ENCODE results near the gene CEACAM16. TPM values are rescaled to one million over a fixed set of nuclear protein-coding genes. Genes with fewer than 3 reads are reported as not detected.
"Not testable (repeated sequence)": the region's sequence is repeated elsewhere in the genome, so short reads cannot be mapped to it uniquely, and the experiment has no call there.

Gene CEACAM16
- polyA plus RNA-seq, 1 experiment: not detected

DNA sequence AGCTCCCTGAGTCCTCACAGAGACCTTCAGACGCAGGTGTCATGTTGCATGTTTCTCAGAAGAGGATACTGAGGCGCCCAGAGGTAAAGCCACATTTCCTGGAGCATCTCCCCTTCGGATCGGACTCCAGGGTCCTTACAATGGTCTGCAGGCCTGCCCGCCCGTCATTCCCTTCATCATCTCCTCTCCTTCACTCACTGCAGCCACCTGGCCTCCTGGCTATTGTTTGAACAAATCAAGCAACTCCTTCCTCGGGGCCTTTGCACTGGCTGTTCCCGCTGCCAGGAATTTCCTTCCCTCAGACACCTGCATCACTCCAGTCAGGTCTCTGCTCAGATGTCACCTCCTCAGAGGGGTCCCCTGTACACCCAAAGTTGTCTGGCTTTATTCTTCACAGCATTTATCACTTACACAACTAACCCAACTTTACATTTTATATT is 20.3 kb downstream of the CEACAM16 start:
- H3K9me3 ChIP-seq (ENCODE audit: control insufficient read depth, insufficient read depth, low read length): peaks cover 8% of the 10 kb centered on the region
- DNase-seq (ENCODE audit: low read depth, low spot score): no peak
- TF ChIP-seq, protein P1, sequence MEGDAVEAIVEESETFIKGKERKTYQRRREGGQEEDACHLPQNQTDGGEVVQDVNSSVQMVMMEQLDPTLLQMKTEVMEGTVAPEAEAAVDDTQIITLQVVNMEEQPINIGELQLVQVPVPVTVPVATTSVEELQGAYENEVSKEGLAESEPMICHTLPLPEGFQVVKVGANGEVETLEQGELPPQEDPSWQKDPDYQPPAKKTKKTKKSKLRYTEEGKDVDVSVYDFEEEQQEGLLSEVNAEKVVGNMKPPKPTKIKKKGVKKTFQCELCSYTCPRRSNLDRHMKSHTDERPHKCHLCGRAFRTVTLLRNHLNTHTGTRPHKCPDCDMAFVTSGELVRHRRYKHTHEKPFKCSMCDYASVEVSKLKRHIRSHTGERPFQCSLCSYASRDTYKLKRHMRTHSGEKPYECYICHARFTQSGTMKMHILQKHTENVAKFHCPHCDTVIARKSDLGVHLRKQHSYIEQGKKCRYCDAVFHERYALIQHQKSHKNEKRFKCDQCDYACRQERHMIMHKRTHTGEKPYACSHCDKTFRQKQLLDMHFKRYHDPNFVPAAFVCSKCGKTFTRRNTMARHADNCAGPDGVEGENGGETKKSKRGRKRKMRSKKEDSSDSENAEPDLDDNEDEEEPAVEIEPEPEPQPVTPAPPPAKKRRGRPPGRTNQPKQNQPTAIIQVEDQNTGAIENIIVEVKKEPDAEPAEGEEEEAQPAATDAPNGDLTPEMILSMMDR (IDR thresholded peaks at IDR 0.05; ENCODE audit: low read depth, low read length): no peak
- POLR2A ChIA-PET: no interaction called here
- H3K27ac ChIP-seq (ENCODE audit: low read depth, low read length): no peak overlapping the region
- no peak overlapping the region for H3K4me3 ChIP-seq (ENCODE audit: low read depth, low read length)
- CTCF ChIA-PET: interaction anchor here (3.1 to 8.1 kb wide), 2 partner anchors 53 to 127 kb away, joined by 22 to 294 read pairs; partner anchors contain the start of gene NECTIN2
- no peaks in the 10 kb centered on the region for H3K27me3 ChIP-seq (ENCODE audit: control insufficient read depth, insufficient read depth, low read length)

DNA sequence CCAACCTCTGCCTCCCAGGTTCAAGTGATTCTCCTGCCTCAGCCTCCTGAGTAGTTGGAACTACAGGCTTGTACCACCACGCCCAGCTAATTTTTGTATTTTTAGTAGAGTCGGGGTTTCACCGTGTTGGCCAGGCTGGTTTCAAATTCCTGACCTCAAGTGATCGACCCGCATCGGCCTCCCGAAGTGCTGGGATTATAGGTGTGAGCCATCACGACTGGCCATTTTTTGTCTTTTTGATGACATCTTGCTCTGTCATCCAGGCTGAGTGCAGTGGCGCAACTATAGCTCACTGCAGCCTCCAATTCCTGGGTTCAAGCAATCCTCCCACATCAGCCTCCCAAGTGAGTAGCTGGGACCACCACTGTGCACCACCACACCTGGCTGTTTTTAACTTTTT is 21.4 kb downstream of the CEACAM16 start:
- not testable (repeated sequence) for H3K9me3 ChIP-seq (ENCODE audit: control insufficient read depth, insufficient read depth, low read length); DNase-seq (ENCODE audit: low read depth, low spot score); H3K27ac ChIP-seq (ENCODE audit: low read depth, low read length); H3K27me3 ChIP-seq (ENCODE audit: control insufficient read depth, insufficient read depth, low read length); H3K4me3 ChIP-seq (ENCODE audit: low read depth, low read length)
- ChIA-PET CTCF (interaction anchor here (1.3 to 8.1 kb wide), 3 partner anchors 52 to 150 kb away, joined by 5 to 294 read pairs (median 12); no protein-coding TSS in a partner anchor), POLR2A (interaction anchor here (0.6 to 0.7 kb wide), 2 partner anchors 57 to 322 kb away, joined by 3 to 5 read pairs; no protein-coding TSS in a partner anchor)

DNA sequence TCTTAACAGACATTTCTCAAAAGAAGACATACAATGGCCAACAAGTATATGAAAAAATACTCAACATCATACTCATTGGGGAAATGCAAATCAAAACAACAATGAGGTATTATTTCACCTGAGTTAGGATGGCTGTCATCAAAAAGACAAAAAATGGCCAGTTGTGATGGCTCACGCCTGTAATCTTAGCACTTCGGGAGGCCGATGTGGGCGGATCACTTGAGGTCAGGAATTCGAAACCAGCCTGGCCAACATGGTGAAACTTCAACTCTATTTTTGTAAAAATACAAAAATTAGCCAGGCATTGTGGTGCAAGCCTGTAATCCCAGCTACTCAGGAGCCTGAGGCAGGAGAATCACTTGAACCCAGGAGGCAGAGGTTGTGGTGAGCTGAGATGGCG is 22.0 kb downstream of the CEACAM16 start:
- Histone ChIP-seq H3K9me3 (ENCODE audit: control insufficient read depth, insufficient read depth, low read length) (no peaks in the 10 kb centered on the region; the same call in 1 of the 2 replicates), H3K27ac (ENCODE audit: low read depth, low read length) (no peak overlapping the region), H3K4me3 (ENCODE audit: low read depth, low read length) (no peak overlapping the region), H3K27me3 (ENCODE audit: control insufficient read depth, insufficient read depth, low read length) (no peaks in the 10 kb centered on the region)
- no peak for DNase-seq (ENCODE audit: low read depth, low spot score)
- TF ChIP-seq, protein P1 (IDR thresholded peaks at IDR 0.05; ENCODE audit: low read depth, low read length): no peak
- ChIA-PET CTCF (interaction anchor here (1.3 to 8.1 kb wide), 4 partner anchors 51 to 150 kb away, joined by 5 to 294 read pairs (median 12); no protein-coding TSS in a partner anchor), POLR2A (interaction anchor here (0.7 to 1.2 kb wide), 2 partner anchors 32 to 58 kb away, joined by 3 to 5 read pairs; no protein-coding TSS in a partner anchor)

DNA sequence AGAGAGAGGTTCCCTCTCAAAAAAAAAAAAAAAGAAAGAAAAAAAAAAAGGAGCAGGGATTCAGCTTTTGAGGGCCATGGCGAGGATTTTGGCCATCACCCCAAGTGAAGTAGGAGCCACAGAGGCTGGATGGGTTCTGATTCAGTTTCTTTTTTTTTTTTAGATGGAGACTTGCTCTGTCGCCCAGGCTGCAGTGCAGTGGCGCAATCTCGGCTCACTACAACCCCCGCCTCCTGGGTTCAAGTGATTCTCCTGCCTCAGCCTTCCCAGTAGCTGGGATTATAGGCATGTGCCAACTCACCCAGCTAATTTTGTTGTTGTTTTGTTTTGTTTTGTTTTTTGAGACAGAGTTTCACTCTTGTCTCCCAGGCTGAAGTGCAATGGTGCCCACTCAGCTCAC is 22.4 kb downstream of the CEACAM16 start:
- H3K9me3 ChIP-seq (ENCODE audit: control insufficient read depth, insufficient read depth, low read length); H3K27me3 ChIP-seq (ENCODE audit: control insufficient read depth, insufficient read depth, low read length); DNase-seq (ENCODE audit: low read depth, low spot score); H3K27ac ChIP-seq (ENCODE audit: low read depth, low read length); H3K4me3 ChIP-seq (ENCODE audit: low read depth, low read length): not testable (repeated sequence)
- CTCF ChIA-PET: interaction anchor here (1.2 to 8.1 kb wide), 6 partner anchors 46 to 151 kb away, joined by 3 to 294 read pairs (median 12); no protein-coding TSS in a partner anchor
- POLR2A ChIA-PET: interaction anchor here (1.2 kb wide), 1 partner anchor 32 kb away, joined by 5 read pairs; no protein-coding TSS in a partner anchor

DNA sequence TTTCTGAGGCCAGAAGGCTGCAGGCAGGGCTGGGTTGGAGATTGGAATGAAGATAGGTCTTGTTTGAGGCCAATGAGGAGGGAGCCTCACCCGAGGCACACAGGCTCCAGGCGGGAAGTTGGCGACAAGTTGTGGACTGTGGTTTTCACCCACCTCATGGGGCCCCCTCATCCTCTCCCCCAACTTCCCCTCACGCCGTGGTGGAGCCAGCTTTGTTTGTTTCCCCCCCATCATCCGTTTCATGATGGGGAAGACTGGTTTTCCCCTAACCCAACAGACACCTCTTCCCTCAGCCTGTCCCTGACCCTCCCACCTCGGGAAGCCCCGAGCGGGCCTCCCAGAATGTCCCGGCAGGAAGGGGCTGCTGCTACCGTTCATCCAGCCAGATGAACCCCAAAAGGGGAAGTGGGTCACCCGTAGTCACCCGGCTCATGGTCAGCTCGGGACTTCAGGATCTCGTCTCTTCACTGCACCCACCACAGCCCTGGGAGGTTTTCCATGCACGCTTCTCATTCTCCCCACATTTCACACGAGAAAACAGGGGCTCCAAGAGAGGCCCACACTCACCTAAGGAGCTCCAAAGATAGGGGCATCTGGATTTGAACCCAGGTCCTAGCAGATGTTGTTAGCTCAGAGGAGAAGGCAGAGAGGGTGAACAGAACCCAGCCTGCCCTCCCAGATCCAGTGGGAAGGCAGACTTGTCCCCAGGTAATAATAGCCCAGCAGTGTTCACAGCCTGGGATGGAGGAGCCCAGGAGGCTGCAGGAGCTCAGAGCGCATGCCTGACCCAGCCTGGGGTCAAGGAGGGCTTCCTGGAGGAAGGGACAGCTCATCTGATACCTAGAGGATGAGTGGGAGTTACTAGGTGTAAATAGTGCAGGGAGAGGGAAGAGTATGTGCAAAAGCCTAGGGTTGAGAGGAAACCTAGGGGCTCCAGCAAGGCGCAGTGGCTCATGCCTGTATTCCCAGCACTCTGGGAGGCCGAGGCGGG is 23.5 kb downstream of the CEACAM16 start:
- CTCF ChIA-PET: interaction anchor here (0.6 to 8.1 kb wide), 16 partner anchors 9 to 230 kb away, joined by 3 to 294 read pairs (median 11); partner anchors contain the start of gene NECTIN2
- no peak overlapping the region for H3K27ac ChIP-seq (ENCODE audit: low read depth, low read length)
- TF ChIP-seq, protein P1 (IDR thresholded peaks at IDR 0.05; ENCODE audit: low read depth, low read length): no peak
- H3K27me3 ChIP-seq (ENCODE audit: control insufficient read depth, insufficient read depth, low read length): no peaks in the 10 kb centered on the region
- POLR2A ChIA-PET: interaction anchor here (1.2 kb wide), 1 partner anchor 30 kb away, joined by 5 read pairs; no protein-coding TSS in a partner anchor
- no peaks in the 10 kb centered on the region; the same call in 1 of the 2 replicates for H3K9me3 ChIP-seq (ENCODE audit: control insufficient read depth, insufficient read depth, low read length)
- DNase-seq (ENCODE audit: low read depth, low spot score): no peak
- no peak overlapping the region for H3K4me3 ChIP-seq (ENCODE audit: low read depth, low read length)
